SK-N-SH (cell line): ENCODE measurements around the gene THOP1. TPM values are rescaled to one million over a fixed set of nuclear protein-coding genes. Genes with fewer than 3 reads are reported as not detected.
A peak's percentile ranks its signal among the peaks of the same experiment; 100 is the strongest.

Experiments
- CTCF ChIA-PET: fragments of 300-600, 350-600 bp; formaldehyde crosslinking; extraction: SDS; loops from one replicate; lab custom pipeline; 2021; lab: Yijun Ruan, JAX
- POLR2A ChIA-PET: fragments of 350-600 bp; sonication (Branson Sonifier 250); formaldehyde crosslinking; extraction: SDS; loops from one replicate; lab custom pipeline; 2020; ENCODE audit warnings: antibody characterized with exemption, inconsistent platforms; lab: Yijun Ruan, JAX
- DNase-seq: peaks from one replicate; pipeline ENCODE4 v3.0.0; 2012
- H2AFZ ChIP-seq: fragments of 200-600 bp; sonication (generic); 2 replicates; pipeline ENCODE4 v1.8.1; 2016; ENCODE audit warnings: antibody characterized with exemption, mild to moderate bottlenecking, low read depth
- H3F3A ChIP-seq: fragments of 200-600 bp; sonication (generic); replicated peaks from 2 replicates; pipeline ENCODE3; 2016; ENCODE audit warnings: antibody characterized with exemption, mild to moderate bottlenecking; ENCODE audit not compliant: insufficient read depth
- H3K27ac ChIP-seq, 2 experiments: fragments of 200-500 bp in 1 of 2; fragments of 200-600 bp in 1 of 2; sonication (Bioruptor generic) in 1 of 2; sonication (generic), shearing (Covaris generic) in 1 of 2; 2 replicates each; pipeline versions ENCODE4 v1.5.1 to v1.6.1; 2014 to 2016; ENCODE audit warnings: low read depth in 2 of 2, inconsistent platforms in 1 of 2, low read length in 1 of 2, mild to moderate bottlenecking in 1 of 2, mixed read lengths in 1 of 2
- H3K27me3 ChIP-seq: fragments of 200-600 bp; sonication (generic), shearing (Covaris generic); 2 replicates; pipeline ENCODE4 v1.6.1; 2016; ENCODE audit warnings: mixed run types; ENCODE audit not compliant: insufficient read depth
- H3K36me3 ChIP-seq, 2 experiments: fragments of 200-500 bp in 1 of 2; fragments of 200-600 bp in 1 of 2; sonication (Bioruptor generic) in 1 of 2; sonication (generic) in 1 of 2; replicated peaks in 1 of 2; 2 replicates each; pipeline versions ENCODE3 to v1.5.1; 2014 to 2016; ENCODE audit warnings: low read length in 1 of 2, mild to moderate bottlenecking in 1 of 2; ENCODE audit not compliant: insufficient read depth in 2 of 2, control insufficient read depth in 1 of 2
- H3K4me1 ChIP-seq, 2 experiments: fragments of 200-500 bp in 1 of 2; fragments of 200-600 bp in 1 of 2; sonication (Bioruptor generic) in 1 of 2; sonication (generic), shearing (Covaris generic) in 1 of 2; 2 replicates each; pipeline versions ENCODE4 v1.5.1 to v1.6.1; 2014 to 2016; ENCODE audit warnings: low read depth in 1 of 2, low read length in 1 of 2, mixed run types in 1 of 2; ENCODE audit not compliant: insufficient read depth in 2 of 2, control insufficient read depth in 1 of 2
- H3K4me2 ChIP-seq: fragments of 200-600 bp; sonication (generic), shearing (Covaris generic); 2 replicates; pipeline ENCODE4 v1.6.1; 2017; ENCODE audit warnings: mixed run types
- H3K4me3 ChIP-seq, 2 experiments: fragments of 200-500 bp in 1 of 2; fragments of 200-600 bp in 1 of 2; sonication (Bioruptor generic) in 1 of 2; sonication (generic), shearing (Covaris generic) in 1 of 2; 2 replicates each; pipeline versions ENCODE4 v1.5.1 to v1.8.1; 2014 to 2016; ENCODE audit warnings: low read depth in 2 of 2, inconsistent platforms in 1 of 2, low read length in 1 of 2, mild to moderate bottlenecking in 1 of 2, mixed read lengths in 1 of 2, moderate library complexity in 1 of 2
- H3K79me2 ChIP-seq: fragments of 200-600 bp; sonication (generic); 2 replicates; pipeline ENCODE4 v1.8.1; 2017; ENCODE audit warnings: mild to moderate bottlenecking; ENCODE audit not compliant: insufficient read depth
- H3K9ac ChIP-seq: fragments of 200-600 bp; sonication (generic); 2 replicates; pipeline ENCODE4 v1.6.1; 2017; ENCODE audit warnings: mixed run types
- H3K9me2 ChIP-seq: fragments of 200-600 bp; sonication (generic); 2 replicates; pipeline ENCODE4 v1.6.1; 2017; ENCODE audit warnings: mixed run types
- H3K9me3 ChIP-seq: fragments of 200-600 bp; sonication (generic); 2 replicates; pipeline ENCODE4 v1.6.1; 2017; ENCODE audit warnings: mixed run types, mild to moderate bottlenecking, moderate library complexity
- H4K20me1 ChIP-seq: fragments of 200-600 bp; sonication (generic); 2 replicates; pipeline ENCODE4 v1.6.1; 2017; ENCODE audit warnings: mild to moderate bottlenecking, mixed run types; ENCODE audit not compliant: insufficient read depth
- CTCF ChIP-seq: fragments of 200-600 bp; sonication (generic); IDR thresholded peaks from 2 replicates; pipeline ENCODE4 v1.6.1; 2017; ENCODE audit warnings: antibody characterized with exemption, mild to moderate bottlenecking, moderate library complexity
- EZH2phosphoT487 ChIP-seq: fragments of 200-600 bp; sonication (generic); IDR thresholded peaks from 2 replicates; pipeline ENCODE4 v1.6.1; 2017; ENCODE audit warnings: low read depth, mixed run types, mild to moderate bottlenecking, antibody characterized with exemption, moderate library complexity, borderline replicate concordance
- FOSL2 ChIP-seq: IDR thresholded peaks from 2 replicates; pipeline ENCODE4 v1.4.0; 2012; ENCODE audit warnings: low read depth, mild to moderate bottlenecking, moderate library complexity, borderline replicate concordance
- FOXM1 ChIP-seq: IDR thresholded peaks from 2 replicates; pipeline ENCODE4 v1.4.0; 2012; ENCODE audit warnings: low read depth, mild to moderate bottlenecking
- GABPA ChIP-seq: IDR thresholded peaks from 2 replicates; pipeline ENCODE4 v1.4.0; 2012; ENCODE audit warnings: low read depth, mild to moderate bottlenecking
- IRF3 ChIP-seq: fragments of 150-350 bp; IDR thresholded peaks from 2 replicates; pipeline ENCODE4 v1.6.1; 2016; ENCODE audit warnings: mild to moderate bottlenecking, low read depth, low read length
- POLR2AphosphoS5 ChIP-seq: IDR thresholded peaks from 2 replicates; pipeline ENCODE4 v1.6.1; 2012; ENCODE audit warnings: low read depth, low read length
- SMC3 ChIP-seq: IDR thresholded peaks from 2 replicates; pipeline ENCODE4 v1.6.1; 2012; ENCODE audit warnings: low read depth, low read length, improper control_type of control experiment
- YY1 ChIP-seq: IDR thresholded peaks from 2 replicates; pipeline ENCODE4 v1.4.0; 2012; ENCODE audit warnings: low read depth, mild to moderate bottlenecking
- WGBS: methylation state at CpG from one replicate; pipeline ENCODE4 v1.1.6; 2017; ENCODE audit warnings: low lambda C conversion rate; 5-methylcytosine and 5-hydroxymethylcytosine counted together
- polyA plus RNA-seq, 3 experiments: library from polyadenylated mRNA; depleted of rRNA; stranded (reverse); fragments of >200 nt; gene quantifications; 2 replicates each; pipeline ENCODE4 v1.2.3, GENCODE V29; 2012

The THOP1 gene
- polyA plus RNA-seq, 1 of the 3 experiments (the other 2 are of a cell fraction): 138 TPM

- H3K27me3 ChIP-seq: no peaks in the 10 kb centered on the region
- H3K9me3 ChIP-seq: no peaks in the 10 kb centered on the region
- WGBS: 98% methylated on average over 10 of the region's 41 CpGs
- no peak for TF ChIP-seq YY1
- no peak for TF ChIP-seq FOXM1
- TF ChIP-seq EZH2phosphoT487: no peak
- no peak for TF ChIP-seq POLR2AphosphoS5
- TF ChIP-seq GABPA: no peak
- TF ChIP-seq IRF3: no peak
- no peak overlapping the region for H2AFZ ChIP-seq
- H3K4me1 ChIP-seq: peaks cover 0 to 13% of the 10 kb centered on the region in 2 experiments; a peak in 1 of 4 replicates
- peak; percentile 9 for DNase-seq
- H3K9me2 ChIP-seq: no peaks in the 10 kb centered on the region
- H3K9ac ChIP-seq: no peak overlapping the region
- H3K4me3 ChIP-seq: no peak overlapping the region
- H4K20me1 ChIP-seq: no peaks in the 10 kb centered on the region
- H3F3A ChIP-seq: no peaks in the 10 kb centered on the region
- ChIA-PET POLR2A (no interaction called here), CTCF (no interaction called here)
- peaks cover 3 to 79% of the 10 kb centered on the region in 2 experiments for H3K36me3 ChIP-seq
- H3K4me2 ChIP-seq: no peak overlapping the region
- H3K27ac ChIP-seq: no peak overlapping the region
- no peaks in the 10 kb centered on the region for H3K79me2 ChIP-seq
Observed at GRCh38 chr19:2808129-2808941, 23.0 kb downstream of the THOP1 start.

GRCh38 chr19:2809387-2810140 is 24.3 kb downstream of the THOP1 start:
- DNase-seq: peak; percentile 8
- no peak overlapping the region for H3K4me2 ChIP-seq
- no peaks in the 10 kb centered on the region for H3F3A ChIP-seq
- H3K9me2 ChIP-seq: no peaks in the 10 kb centered on the region
- POLR2A ChIA-PET: no interaction called here
- H3K79me2 ChIP-seq: no peaks in the 10 kb centered on the region
- no peak overlapping the region for H3K9ac ChIP-seq
- peaks cover 3 to 71% of the 10 kb centered on the region in 2 experiments for H3K36me3 ChIP-seq
- H4K20me1 ChIP-seq: no peaks in the 10 kb centered on the region
- H3K4me1 ChIP-seq: peaks cover 0 to 23% of the 10 kb centered on the region in 2 experiments; a peak in 1 of 4 replicates
- WGBS: 91% methylated on average over 22 of the region's 37 CpGs
- TF ChIP-seq CTCF: no peak
- TF ChIP-seq FOSL2: no peak
- no peak for TF ChIP-seq SMC3
- H3K4me3 ChIP-seq: no peak overlapping the region
- CTCF ChIA-PET: interaction anchor here (1.6 kb wide), 1 partner anchor 10 kb away, joined by 9 read pairs; the partner anchor contains the start of gene ZNF554
- H3K9me3 ChIP-seq: no peaks in the 10 kb centered on the region
- no peak overlapping the region for H3K27ac ChIP-seq
- H2AFZ ChIP-seq: no peak overlapping the region
- no peaks in the 10 kb centered on the region for H3K27me3 ChIP-seq
